ENCODE results near the gene API5.

DNA sequence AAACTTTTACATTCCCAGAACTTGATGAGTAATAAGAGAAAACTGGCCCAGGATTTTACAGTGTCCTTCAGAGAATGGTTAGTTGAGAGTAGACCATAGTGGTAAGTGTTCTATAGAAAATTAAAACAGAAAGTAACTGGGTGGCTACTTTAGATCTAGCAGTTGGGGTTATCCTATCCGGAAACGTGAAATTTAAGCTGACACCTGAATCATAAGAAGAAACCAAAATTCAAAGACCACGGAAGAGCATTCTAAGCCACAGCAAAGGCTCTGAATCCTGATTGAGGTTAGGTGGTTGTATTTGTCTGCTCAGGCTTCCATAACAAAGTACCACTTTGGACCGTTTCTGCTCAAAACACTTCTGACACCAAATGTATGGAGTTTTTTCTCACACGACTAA lies 80.9 kb downstream of the API5 start:
- TF ChIP-seq CTCF (conservative IDR thresholded peaks at IDR 0.05; ENCODE audit: low read depth in 2 of 2) (no peak), EZH2phosphoT487 (IDR thresholded peaks at IDR 0.05; ENCODE audit: unreplicated experiment) (no peak), EZH2 (IDR thresholded peaks at IDR 0.05; ENCODE audit: low read depth, unreplicated experiment) (no peak)
